B cell (primary cell): ENCODE measurements around the gene FILIP1. TPM values are rescaled to one million over a fixed set of nuclear protein-coding genes. Genes with fewer than 3 reads are reported as not detected.

ENCODE experiments used
- ATAC-seq: fragments of 200-7000 bp; cut with Tn5 transposase; one replicate; pipeline ENCODE4 v1.10.0; 2021; ENCODE audit warnings: low read depth, mild to moderate bottlenecking, moderate number of reproducible peaks, moderate library complexity
- CTCF ChIA-PET: fragments of 350-600 bp; sonication (Branson Sonifier 250); formaldehyde crosslinking; loops from one replicate; lab custom pipeline; 2021; ENCODE audit warnings: antibody characterized with exemption, inconsistent platforms; lab: Charles Lee
- POLR2A ChIA-PET: fragments of 350-600 bp; sonication (Branson Sonifier 250); formaldehyde crosslinking; loops from one replicate; lab custom pipeline; 2021; ENCODE audit warnings: antibody characterized with exemption; lab: Charles Lee
- DNase-seq: peaks from one replicate; pipeline ENCODE4 v3.0.0; 2013
- H2AFZ ChIP-seq: 2 replicates; pipeline ENCODE4 v1.6.1; 2012; ENCODE audit warnings: mild to moderate bottlenecking, low read depth, low read length; ENCODE audit not compliant: insufficient read depth, poor library complexity, severe bottlenecking
- H3K27ac ChIP-seq, 2 donors: 1 replicate in 1 of 2; 2 replicates in 1 of 2; pipeline ENCODE4 v1.5.1; 2012 to 2013; ENCODE audit warnings: low read length in 2 of 2, mild to moderate bottlenecking in 2 of 2, moderate library complexity in 1 of 2
- H3K27me3 ChIP-seq, 4 experiments: fragments of 200-600 bp in 1 of 4; sonication (generic) in 1 of 4; replicated peaks in 1 of 4; 1 replicate in 2 of 4; 2 replicates in 2 of 4; pipeline versions ENCODE4 v1.6.1 to v1.7.0; 2013 to 2016; ENCODE audit warnings: low read length in 3 of 4, mild to moderate bottlenecking in 2 of 4, mixed read lengths in 1 of 4, moderate library complexity in 1 of 4; ENCODE audit not compliant: insufficient read depth in 4 of 4, control insufficient read depth in 3 of 4; ENCODE audit errors: control extremely low read depth in 1 of 4
- H3K36me3 ChIP-seq, 2 experiments: replicated peaks in 1 of 2; 1 replicate in 1 of 2; 2 replicates in 1 of 2; pipeline versions ENCODE4 v1.6.1 to v1.7.1; 2013; ENCODE audit warnings: low read length in 1 of 2; ENCODE audit not compliant: insufficient read depth in 2 of 2, control insufficient read depth in 1 of 2; ENCODE audit errors: control extremely low read depth in 1 of 2, extremely low read depth in 1 of 2
- H3K4me1 ChIP-seq, 2 donors: fragments of 200-600 bp in 1 of 2; sonication (generic) in 1 of 2; 1 replicate in 1 of 2; 2 replicates in 1 of 2; pipeline versions ENCODE4 v1.5.1 to v1.6.1; 2013 to 2017; ENCODE audit warnings: low read length in 2 of 2; ENCODE audit not compliant: control insufficient read depth in 2 of 2, insufficient read depth in 2 of 2
- H3K4me2 ChIP-seq: replicated peaks from 2 replicates; pipeline ENCODE3; 2012; ENCODE audit warnings: mild to moderate bottlenecking, low read depth, low read length; ENCODE audit not compliant: poor library complexity, severe bottlenecking
- H3K4me3 ChIP-seq, 5 experiments: fragments of 200-600 bp in 1 of 5; sonication (generic) in 1 of 5; 1 replicate in 3 of 5; 2 replicates in 2 of 5; pipeline versions ENCODE4 v1.5.1 to v1.7.0; 2011 to 2016; ENCODE audit warnings: low read length in 4 of 5, mild to moderate bottlenecking in 4 of 5, low read depth in 2 of 5, control low read depth in 1 of 5, moderate library complexity in 1 of 5; ENCODE audit not compliant: insufficient read depth in 1 of 5; ENCODE audit errors: control extremely low read depth in 1 of 5, extremely low read depth in 1 of 5
- H3K79me2 ChIP-seq: fragments of 200-600 bp; sonication (generic); one replicate; pipeline ENCODE4 v1.6.0; 2016; ENCODE audit warnings: low read length; ENCODE audit not compliant: control insufficient read depth, insufficient read depth
- H3K9ac ChIP-seq: fragments of 200-600 bp; sonication (generic); 2 replicates; pipeline ENCODE4 v1.6.1; 2017; ENCODE audit warnings: mild to moderate bottlenecking, low read length, moderate library complexity
- H3K9me3 ChIP-seq, 3 donors: one replicate each; pipeline versions ENCODE4 v1.6.1 to v1.7.1; 2013; ENCODE audit warnings: low read length in 2 of 3; ENCODE audit not compliant: control insufficient read depth in 2 of 3, insufficient read depth in 1 of 3; ENCODE audit errors: control extremely low read depth in 1 of 3
- H4K20me1 ChIP-seq: 2 replicates; pipeline ENCODE4 v1.6.0; 2012; ENCODE audit warnings: mild to moderate bottlenecking, low read length; ENCODE audit not compliant: insufficient read depth, control insufficient read depth, poor library complexity, severe bottlenecking
- H3K27ac Mint-ChIP-seq: one replicate; pipeline ENCODE4 v1.8.0; 2021; ENCODE audit warnings: mixed read lengths
- H3K27me3 Mint-ChIP-seq: one replicate; pipeline ENCODE4 v1.8.0; 2021; ENCODE audit warnings: mixed read lengths
- H3K4me1 Mint-ChIP-seq: one replicate; pipeline ENCODE4 v1.8.0; 2021; ENCODE audit warnings: mixed read lengths
- H3K4me3 Mint-ChIP-seq: one replicate; pipeline ENCODE4 v1.8.0; 2021; ENCODE audit warnings: mixed read lengths
- H3K9me3 Mint-ChIP-seq: one replicate; pipeline ENCODE4 v1.8.0; 2022; ENCODE audit warnings: mixed read lengths; ENCODE audit not compliant: insufficient read depth
- EZH2 ChIP-seq: IDR thresholded peaks from 2 replicates; pipeline ENCODE4 v1.6.1; 2012; ENCODE audit warnings: borderline replicate concordance, low read depth, mild to moderate bottlenecking, moderate library complexity, low read length; ENCODE audit not compliant: insufficient read depth, poor library complexity, severe bottlenecking
- WGBS: methylation state at CpG from one replicate; pipeline ENCODE4 v1.1.5; 2013; ENCODE audit warnings: missing lambda C conversion rate; ENCODE audit not compliant: insufficient coverage; 5-methylcytosine and 5-hydroxymethylcytosine counted together
- intact Hi-C: fragments of 100-400 bp; cut with micrococcal nuclease; formaldehyde crosslinking; loops from one replicate; pipeline ENCODE4 v1.10.0; 2022
- polyA plus RNA-seq: library from polyadenylated mRNA; depleted of rRNA; stranded (reverse); fragments of >200 nt; gene quantifications from 2 replicates; pipeline ENCODE4 v1.2.3, GENCODE V29; 2012
- total RNA-seq, 2 donors: library from RNA; stranded (reverse); fragments of 120-200 nt in 1 of 2; gene quantifications; 1 replicate in 1 of 2; 2 replicates in 1 of 2; pipeline versions ENCODE4 v1.2.3 to v1.2.4, GENCODE V29; 2013 to 2022
- TF ChIP-seq, protein P1 (sequence below): fragments of 200-600 bp; IDR thresholded peaks from one replicate; pipeline ENCODE4 v1.8.0; 2022; ENCODE audit warnings: antibody characterized with exemption, mild to moderate bottlenecking

Gene FILIP1
- total and polyA plus RNA-seq, 2 donors (not counting 1 experiment from before 2014, with no cell fraction given) = not detected

- Histone ChIP-seq H3K79me2 (no peaks in the 10 kb centered on the region), H3K4me2 (no peak overlapping the region), H2AFZ (no peak overlapping the region), H3K9ac (no peak overlapping the region), H3K9me3 (no peaks in the 10 kb centered on the region), H4K20me1 (no peaks in the 10 kb centered on the region), H3K27ac (no peak overlapping the region), H3K4me1 (no peaks in the 10 kb centered on the region), H3K36me3 (no peaks in the 10 kb centered on the region), H3K27me3 (peaks cover 0 to 3% (median 1%) of the 10 kb centered on the region in 4 experiments), H3K4me3 (no peak overlapping the region)
- Mint-ChIP-seq H3K27me3 (peaks cover 29% of the 10 kb centered on the region), H3K4me1 (no peaks in the 10 kb centered on the region), H3K27ac (no peak overlapping the region), H3K9me3 (no peaks in the 10 kb centered on the region), H3K4me3 (no peak overlapping the region)
- intact Hi-C loops = no loop called here
- DNase-seq = no peak
- ATAC-seq = no peak
- no CpG with 5 or more reads among the region's 2 CpGs for WGBS
- CTCF ChIA-PET = no interaction called here
- POLR2A ChIA-PET = no interaction called here
- no peak for TF ChIP-seq EZH2
- TF ChIP-seq, protein P1, sequence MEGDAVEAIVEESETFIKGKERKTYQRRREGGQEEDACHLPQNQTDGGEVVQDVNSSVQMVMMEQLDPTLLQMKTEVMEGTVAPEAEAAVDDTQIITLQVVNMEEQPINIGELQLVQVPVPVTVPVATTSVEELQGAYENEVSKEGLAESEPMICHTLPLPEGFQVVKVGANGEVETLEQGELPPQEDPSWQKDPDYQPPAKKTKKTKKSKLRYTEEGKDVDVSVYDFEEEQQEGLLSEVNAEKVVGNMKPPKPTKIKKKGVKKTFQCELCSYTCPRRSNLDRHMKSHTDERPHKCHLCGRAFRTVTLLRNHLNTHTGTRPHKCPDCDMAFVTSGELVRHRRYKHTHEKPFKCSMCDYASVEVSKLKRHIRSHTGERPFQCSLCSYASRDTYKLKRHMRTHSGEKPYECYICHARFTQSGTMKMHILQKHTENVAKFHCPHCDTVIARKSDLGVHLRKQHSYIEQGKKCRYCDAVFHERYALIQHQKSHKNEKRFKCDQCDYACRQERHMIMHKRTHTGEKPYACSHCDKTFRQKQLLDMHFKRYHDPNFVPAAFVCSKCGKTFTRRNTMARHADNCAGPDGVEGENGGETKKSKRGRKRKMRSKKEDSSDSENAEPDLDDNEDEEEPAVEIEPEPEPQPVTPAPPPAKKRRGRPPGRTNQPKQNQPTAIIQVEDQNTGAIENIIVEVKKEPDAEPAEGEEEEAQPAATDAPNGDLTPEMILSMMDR = no peak
These were observed 162.4 kb downstream of the FILIP1 start for GRCh38 chr6:75331151-75331550.

GRCh38 chr6:75329703-75330102, 163.9 kb downstream of the FILIP1 start:
- Histone ChIP-seq H2AFZ (no peak overlapping the region), H3K36me3 (no peaks in the 10 kb centered on the region), H3K79me2 (no peaks in the 10 kb centered on the region), H3K4me2 (no peak overlapping the region), H3K27ac (no peak overlapping the region), H3K4me3 (no peak overlapping the region), H3K27me3 (peaks cover 0 to 3% (median 1%) of the 10 kb centered on the region in 4 experiments), H4K20me1 (no peaks in the 10 kb centered on the region), H3K9me3 (no peaks in the 10 kb centered on the region), H3K9ac (no peak overlapping the region), H3K4me1 (no peaks in the 10 kb centered on the region)
- no peak overlapping the region for H3K27ac Mint-ChIP-seq
- peaks cover 29% of the 10 kb centered on the region for H3K27me3 Mint-ChIP-seq
- ChIA-PET CTCF (no interaction called here), POLR2A (no interaction called here)
- TF ChIP-seq EZH2 = no peak
- TF ChIP-seq, protein P1 = no peak
- no peak overlapping the region for H3K4me3 Mint-ChIP-seq
- ATAC-seq (no peak), DNase-seq (no peak)
- no peaks in the 10 kb centered on the region for H3K9me3 Mint-ChIP-seq
- no peaks in the 10 kb centered on the region for H3K4me1 Mint-ChIP-seq
- no CpG with 5 or more reads among the region's 1 CpG for WGBS
- intact Hi-C loops = no loop called here
